Measurements from ENCODE around the gene SMIM24. TPM values are rescaled to one million over a fixed set of nuclear protein-coding genes. Genes with fewer than 3 reads are reported as not detected.

Gene SMIM24
- polyA plus RNA-seq, 4 donors, result 270 to 1,947 (median 1,286) TPM

DNA sequence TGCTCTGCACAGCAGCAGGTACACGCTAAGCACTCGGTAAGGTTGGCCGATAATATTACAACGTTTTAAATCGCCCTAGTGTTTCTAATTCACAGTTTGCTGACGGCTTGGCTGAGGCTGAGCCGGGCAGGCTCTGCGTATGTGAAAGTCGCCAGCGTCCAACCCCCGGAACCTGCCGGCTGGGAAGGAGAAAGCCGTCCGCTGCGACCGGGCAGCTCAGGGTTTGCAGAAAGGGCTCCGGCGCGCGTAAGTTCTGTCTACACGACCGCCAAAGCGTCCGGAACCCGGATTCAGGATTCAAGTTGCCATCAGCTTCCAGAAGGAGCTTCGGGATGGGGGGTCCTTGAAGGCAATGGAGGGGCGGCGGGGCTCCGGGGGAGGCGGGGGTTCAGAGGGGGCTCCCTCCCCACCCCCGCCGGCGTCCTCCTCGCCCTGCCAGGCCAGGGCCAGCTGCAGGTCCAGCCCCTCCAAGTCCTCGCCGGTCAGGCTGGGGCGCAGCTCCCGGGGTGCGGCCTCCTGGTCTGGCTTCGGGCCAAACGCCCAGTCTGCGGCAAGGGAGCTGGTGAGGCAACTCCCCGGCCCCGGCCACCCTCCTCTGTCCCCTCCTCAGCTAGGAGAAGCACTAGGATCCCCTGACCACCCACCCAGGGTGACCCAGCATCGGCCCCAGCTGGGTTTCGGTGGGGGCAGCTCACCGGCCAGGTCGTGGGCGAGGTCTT, 2.3 kb upstream of the SMIM24 start:
- H3K4me3 ChIP-seq (ENCODE audit: low read depth in 1 of 3, low read length in 3 of 3), result peak overlapping the region in 2 of 3 donors; percentile 5 to 75

DNA sequence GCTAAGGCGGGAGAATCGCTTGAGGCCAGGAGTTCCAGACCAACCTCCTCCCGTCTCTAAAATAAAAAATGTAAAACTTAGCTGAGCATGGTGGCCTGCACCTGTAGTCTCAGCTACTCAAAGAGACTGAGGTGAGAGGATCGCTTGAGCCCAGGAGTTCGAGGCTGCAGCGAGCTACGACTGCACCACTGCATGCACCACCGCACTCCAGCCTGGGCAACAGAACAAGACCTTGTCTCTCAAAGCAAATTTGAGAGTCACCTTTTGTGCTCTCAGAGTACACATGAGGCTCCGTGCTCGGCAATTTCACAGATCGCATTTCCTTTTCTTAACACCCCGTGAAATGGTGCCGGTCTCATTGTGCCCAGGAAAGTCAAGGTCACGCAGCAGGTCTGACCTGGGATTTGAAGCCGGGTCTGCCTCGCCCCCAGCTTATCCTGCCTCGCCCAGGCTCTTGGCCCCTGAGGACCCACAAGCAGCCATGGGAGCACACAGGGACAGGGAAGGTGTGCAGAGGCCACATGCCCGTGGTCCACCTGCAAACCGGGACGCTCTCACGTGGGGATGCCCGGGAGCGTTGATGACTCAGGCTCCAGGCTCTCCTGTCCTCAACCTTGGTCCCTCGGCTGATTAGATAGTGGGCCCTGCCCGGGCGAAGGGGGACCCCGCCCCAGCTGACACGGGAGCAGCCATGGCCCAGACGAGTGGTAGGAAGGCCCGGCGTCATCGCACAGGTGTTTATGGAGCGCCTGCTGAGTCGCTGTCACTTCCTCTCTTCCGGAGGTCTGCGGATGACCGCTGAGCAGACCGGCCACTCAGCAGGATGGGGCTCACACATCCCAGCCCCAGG, 1.1 kb upstream of the SMIM24 start:
- Histone ChIP-seq H3K9me3 (ENCODE audit: control insufficient read depth in 2 of 2, insufficient read depth in 1 of 2, low read depth in 1 of 2, low read length in 1 of 2) (peaks cover 0 to 5% of the 10 kb centered on the region in 2 donors), H3K36me3 (ENCODE audit: control insufficient read depth in 3 of 3, insufficient read depth in 2 of 3, low read depth in 1 of 3, low read length in 3 of 3) (peaks cover 0 to 27% (median 0%) of the 10 kb centered on the region in 3 donors), H3K27me3 (ENCODE audit: control insufficient read depth in 3 of 3, insufficient read depth in 3 of 3, low read length in 3 of 3) (peaks cover 0 to 6% (median under 1%) of the 10 kb centered on the region in 3 donors), H3K4me3 (ENCODE audit: low read depth in 1 of 3, low read length in 3 of 3) (peak overlapping the region in 2 of 3 donors; percentile 30 to 75), H3K4me1 (ENCODE audit: control insufficient read depth in 3 of 3, insufficient read depth in 2 of 3, low read depth in 1 of 3, low read length in 2 of 3) (peaks cover 0 to 29% (median 0%) of the 10 kb centered on the region in 3 donors), H3K27ac (ENCODE audit: low read depth in 1 of 3, low read length in 2 of 3) (peak overlapping the region; percentile 78 to 99 (median 96))
- peak; percentile 91 to 99 for DNase-seq
- 38 to 54% (median 48%) methylated on average over 35 to 38 of the region's 38 CpGs for WGBS, 3 donors
- FAIRE-seq, result no peak

More for the DNA sequence above, 2.3 kb upstream of the SMIM24 start:
- DNase-seq (peak in 1 of 2 donors; percentile 84), FAIRE-seq (no peak)
- peaks cover 0 to 29% (median 0%) of the 10 kb centered on the region in 3 donors for H3K4me1 ChIP-seq (ENCODE audit: control insufficient read depth in 3 of 3, insufficient read depth in 2 of 3, low read depth in 1 of 3, low read length in 2 of 3)
- H3K36me3 ChIP-seq (ENCODE audit: control insufficient read depth in 3 of 3, insufficient read depth in 2 of 3, low read depth in 1 of 3, low read length in 3 of 3), result peaks cover 0 to 24% (median 0%) of the 10 kb centered on the region in 3 donors
- peaks cover 0 to 6% (median 0%) of the 10 kb centered on the region in 3 donors for H3K27me3 ChIP-seq (ENCODE audit: control insufficient read depth in 3 of 3, insufficient read depth in 3 of 3, low read length in 3 of 3)
- peak overlapping the region; percentile 68 to 99 (median 96) for H3K27ac ChIP-seq (ENCODE audit: low read depth in 1 of 3, low read length in 2 of 3)
- peaks cover 0 to 7% of the 10 kb centered on the region in 2 donors for H3K9me3 ChIP-seq (ENCODE audit: control insufficient read depth in 2 of 2, insufficient read depth in 1 of 2, low read depth in 1 of 2, low read length in 1 of 2)
- WGBS, 3 donors, result 54 to 73% (median 59%) methylated on average over 41 to 49 of the region's 49 CpGs

DNA sequence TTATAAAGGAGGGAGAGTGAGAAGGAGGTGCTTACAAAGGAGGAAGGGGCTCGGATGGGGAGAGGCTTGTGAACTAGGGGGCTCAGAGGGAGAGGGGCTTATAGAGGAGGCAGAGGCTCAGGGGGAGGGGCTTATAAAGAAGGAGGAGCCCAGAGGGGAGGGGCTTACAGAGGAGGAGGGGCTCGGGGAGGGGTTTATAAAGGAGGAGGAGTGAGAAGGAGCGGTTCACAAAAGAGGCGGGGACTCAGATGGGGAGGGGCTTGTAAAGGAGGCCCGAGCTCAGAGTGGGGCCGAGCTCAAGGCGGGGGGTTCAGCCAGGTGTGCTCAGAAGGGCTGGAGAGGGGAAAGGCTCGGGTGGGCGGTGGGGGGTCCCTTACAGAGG, 500 bp downstream of the SMIM24 start:
- Histone ChIP-seq H3K27ac (ENCODE audit: low read depth in 1 of 3, low read length in 2 of 3) (peak overlapping the region; percentile 60 to 96 (median 81)), H3K4me1 (ENCODE audit: control insufficient read depth in 3 of 3, insufficient read depth in 2 of 3, low read depth in 1 of 3, low read length in 2 of 3) (peaks cover 0 to 34% (median 0%) of the 10 kb centered on the region in 3 donors), H3K27me3 (ENCODE audit: control insufficient read depth in 3 of 3, insufficient read depth in 3 of 3, low read length in 3 of 3) (peaks cover 0 to 6% (median 3%) of the 10 kb centered on the region in 3 donors), H3K36me3 (ENCODE audit: control insufficient read depth in 3 of 3, insufficient read depth in 2 of 3, low read depth in 1 of 3, low read length in 3 of 3) (peaks cover 0 to 41% (median 5%) of the 10 kb centered on the region in 3 donors), H3K9me3 (ENCODE audit: control insufficient read depth in 2 of 2, insufficient read depth in 1 of 2, low read depth in 1 of 2, low read length in 1 of 2) (peaks cover 0 to 5% of the 10 kb centered on the region in 2 donors), H3K4me3 (ENCODE audit: low read depth in 1 of 3, low read length in 3 of 3) (peak overlapping the region in 2 of 3 donors; percentile 66 to 82)
- WGBS, 3 donors, result 7 to 37% (median 22%) methylated on average over 8 to 9 of the region's 9 CpGs
- peak; percentile 88 to 90 for DNase-seq
- no peak for FAIRE-seq

DNA sequence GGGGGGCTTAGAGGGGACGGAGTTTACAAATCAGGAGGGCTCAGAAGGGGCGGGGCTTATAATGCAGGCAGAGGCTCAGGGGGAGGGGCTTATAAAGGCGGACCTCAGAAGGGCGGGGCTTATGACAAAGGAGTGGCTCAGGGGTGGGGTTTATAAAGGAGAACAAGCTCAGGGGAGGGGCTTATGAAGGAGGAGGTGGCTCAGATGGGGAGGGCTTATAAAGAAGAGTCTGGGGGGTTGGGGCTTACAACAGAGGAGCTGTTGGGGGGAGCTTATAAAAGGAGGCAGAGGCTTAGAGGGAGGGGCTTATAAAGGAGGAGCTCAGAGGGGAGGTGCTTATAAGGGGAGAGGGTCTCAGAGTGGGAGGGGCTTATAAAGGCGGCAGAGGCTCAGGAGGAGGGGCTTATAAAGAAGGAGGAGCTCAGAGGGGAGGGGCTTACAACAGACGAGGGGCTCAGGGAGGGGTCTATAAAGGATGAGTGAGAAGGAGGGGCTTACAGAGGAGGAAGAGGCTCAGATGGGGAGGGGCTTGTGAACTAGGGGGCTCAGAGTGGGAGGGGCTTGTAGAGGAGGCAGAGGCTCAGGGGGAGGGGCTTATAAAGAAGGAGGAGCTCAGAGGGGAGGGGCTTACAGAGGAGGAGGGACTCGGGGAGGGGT, 1.0 kb downstream of the SMIM24 start:
- H3K36me3 ChIP-seq (ENCODE audit: control insufficient read depth in 3 of 3, insufficient read depth in 2 of 3, low read depth in 1 of 3, low read length in 3 of 3), result peaks cover 0 to 46% (median 7%) of the 10 kb centered on the region in 3 donors
- H3K9me3 ChIP-seq (ENCODE audit: control insufficient read depth in 2 of 2, insufficient read depth in 1 of 2, low read depth in 1 of 2, low read length in 1 of 2), result peaks cover 0 to 5% of the 10 kb centered on the region in 2 donors
- DNase-seq (peak; percentile 83 to 85), FAIRE-seq (no peak)
- H3K4me1 ChIP-seq (ENCODE audit: control insufficient read depth in 3 of 3, insufficient read depth in 2 of 3, low read depth in 1 of 3, low read length in 2 of 3), result peaks cover 0 to 40% (median 3%) of the 10 kb centered on the region in 3 donors
- WGBS, 3 donors, result 18 to 26% (median 23%) methylated on average over 7 of the region's 7 CpGs
- peak overlapping the region in 2 of 3 donors; percentile 66 to 82 for H3K4me3 ChIP-seq (ENCODE audit: low read depth in 1 of 3, low read length in 3 of 3)
- peaks cover 0 to 6% (median 3%) of the 10 kb centered on the region in 3 donors for H3K27me3 ChIP-seq (ENCODE audit: control insufficient read depth in 3 of 3, insufficient read depth in 3 of 3, low read length in 3 of 3)
- peak overlapping the region in 2 of 3 donors; percentile 81 to 96 for H3K27ac ChIP-seq (ENCODE audit: low read depth in 1 of 3, low read length in 2 of 3)

DNA sequence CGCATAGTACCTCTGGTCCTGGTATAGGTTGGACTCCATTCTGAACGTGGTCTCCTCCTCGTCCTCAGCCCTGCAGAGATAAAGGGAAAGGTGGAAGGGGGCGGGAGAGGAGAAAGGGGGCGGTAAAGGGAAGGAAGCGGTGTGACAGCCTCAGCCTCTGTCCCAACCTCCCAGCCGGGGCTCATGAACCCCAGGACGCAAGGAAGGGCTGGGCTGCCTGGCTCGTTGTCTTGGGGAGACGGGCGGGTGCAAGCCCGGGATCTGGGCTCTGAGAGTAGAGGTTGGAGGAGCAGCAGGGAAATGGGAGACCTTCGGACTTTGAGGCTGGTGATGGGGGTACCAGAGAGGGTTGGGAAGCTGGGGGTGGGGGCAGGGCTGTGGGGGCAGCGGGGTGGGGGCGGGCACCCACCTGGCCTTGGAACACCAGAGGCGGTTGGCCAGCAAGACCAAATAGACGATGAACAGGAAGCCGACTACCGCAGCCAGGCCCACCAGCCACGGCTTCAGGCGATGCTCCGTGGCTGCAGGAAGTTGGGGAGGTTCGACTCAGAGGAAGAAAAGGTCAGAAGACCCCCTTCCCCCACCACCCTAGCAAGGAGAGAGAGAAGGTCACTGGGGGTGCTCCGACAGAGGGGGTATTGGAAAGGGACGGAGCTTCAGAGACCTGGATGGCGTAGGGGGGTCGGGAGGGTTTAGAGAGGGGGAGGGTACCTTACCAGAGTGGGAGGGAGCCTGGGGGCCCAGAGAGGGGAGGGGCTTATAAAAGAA, 1.7 kb downstream of the SMIM24 start:
- Histone ChIP-seq H3K4me3 (ENCODE audit: low read depth in 1 of 3, low read length in 3 of 3) (peak overlapping the region in 2 of 3 donors; percentile 66 to 82), H3K27me3 (ENCODE audit: control insufficient read depth in 3 of 3, insufficient read depth in 3 of 3, low read length in 3 of 3) (peaks cover 0 to 6% (median 3%) of the 10 kb centered on the region in 3 donors)
- FAIRE-seq, result no peak

DNA sequence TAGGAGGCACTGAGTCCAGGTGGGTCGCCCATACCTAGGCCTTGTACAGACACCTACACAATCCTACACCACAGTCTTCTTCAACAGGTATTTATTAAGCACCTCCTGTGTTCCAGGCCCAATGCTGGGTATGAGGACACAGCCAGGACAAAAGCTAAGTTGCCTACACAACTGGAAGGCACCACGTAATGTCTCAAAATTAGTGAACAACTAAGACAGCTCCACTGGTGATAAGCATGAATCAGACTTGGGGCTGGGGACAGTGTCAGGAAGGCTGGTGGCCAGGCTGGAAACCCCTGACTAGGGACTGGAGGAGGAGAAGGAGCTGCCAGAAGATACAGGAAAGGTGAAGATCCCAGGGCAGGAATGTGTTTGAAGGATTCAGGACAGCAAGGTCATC, 2.4 kb downstream of the SMIM24 start:
- Histone ChIP-seq H3K27me3 (ENCODE audit: control insufficient read depth in 3 of 3, insufficient read depth in 3 of 3, low read length in 3 of 3) (peaks cover 0 to 6% (median 3%) of the 10 kb centered on the region in 3 donors), H3K36me3 (ENCODE audit: control insufficient read depth in 3 of 3, insufficient read depth in 2 of 3, low read depth in 1 of 3, low read length in 3 of 3) (peaks cover 0 to 50% (median 7%) of the 10 kb centered on the region in 3 donors), H3K4me3 (ENCODE audit: low read depth in 1 of 3, low read length in 3 of 3) (peak overlapping the region in 1 of 3 donors; percentile 66), H3K4me1 (ENCODE audit: control insufficient read depth in 3 of 3, insufficient read depth in 2 of 3, low read depth in 1 of 3, low read length in 2 of 3) (peaks cover 0 to 51% (median 4%) of the 10 kb centered on the region in 3 donors), H3K9me3 (ENCODE audit: control insufficient read depth in 2 of 2, insufficient read depth in 1 of 2, low read depth in 1 of 2, low read length in 1 of 2) (peaks cover 0 to 5% of the 10 kb centered on the region in 2 donors), H3K27ac (ENCODE audit: low read depth in 1 of 3, low read length in 2 of 3) (peak overlapping the region in 1 of 3 donors; percentile 96)
- DNase-seq (peak in 1 of 2 donors; percentile 19), FAIRE-seq (no peak)
- WGBS, 3 donors, result 82 to 91% (median 91%) methylated on average over 2 of the region's 2 CpGs

More for the DNA sequence above, 1.7 kb downstream of the SMIM24 start:
- peaks cover 0 to 48% (median 7%) of the 10 kb centered on the region in 3 donors for H3K36me3 ChIP-seq (ENCODE audit: control insufficient read depth in 3 of 3, insufficient read depth in 2 of 3, low read depth in 1 of 3, low read length in 3 of 3)
- WGBS, 3 donors, result 17 to 31% (median 21%) methylated on average over 26 to 27 of the region's 27 CpGs
- DNase-seq, result peak in 1 of 2 donors; percentile 59
- peaks cover 0 to 45% (median 4%) of the 10 kb centered on the region in 3 donors for H3K4me1 ChIP-seq (ENCODE audit: control insufficient read depth in 3 of 3, insufficient read depth in 2 of 3, low read depth in 1 of 3, low read length in 2 of 3)
- peak overlapping the region; percentile 33 to 96 (median 59) for H3K27ac ChIP-seq (ENCODE audit: low read depth in 1 of 3, low read length in 2 of 3)
- H3K9me3 ChIP-seq (ENCODE audit: control insufficient read depth in 2 of 2, insufficient read depth in 1 of 2, low read depth in 1 of 2, low read length in 1 of 2), result peaks cover 0 to 5% of the 10 kb centered on the region in 2 donors

DNA sequence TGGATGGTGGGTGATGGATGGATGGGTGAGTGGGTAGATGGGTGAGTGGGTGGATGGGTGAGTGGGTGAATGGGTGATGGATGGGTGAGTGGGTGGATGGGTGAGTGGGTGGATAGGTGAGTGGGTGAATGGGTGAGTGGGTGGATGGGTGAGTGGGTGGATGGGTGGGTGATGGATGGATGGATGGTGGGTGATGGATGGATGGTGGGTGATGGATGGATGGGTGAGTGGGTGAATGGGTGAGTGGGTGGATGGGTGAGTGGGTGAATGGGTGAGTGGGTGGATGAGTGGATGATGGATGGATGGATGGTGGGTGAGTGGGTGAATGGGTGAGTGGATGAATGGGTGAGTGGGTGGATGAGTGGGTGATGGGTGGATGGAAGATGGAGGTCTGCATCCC, 2.8 kb downstream of the SMIM24 start:
- Histone ChIP-seq H3K4me3 (ENCODE audit: low read depth in 1 of 3, low read length in 3 of 3) (no peak overlapping the region), H3K9me3 (ENCODE audit: control insufficient read depth in 2 of 2, insufficient read depth in 1 of 2, low read depth in 1 of 2, low read length in 1 of 2) (peaks cover 0 to 5% of the 10 kb centered on the region in 2 donors), H3K27ac (ENCODE audit: low read depth in 1 of 3, low read length in 2 of 3) (peak overlapping the region in 1 of 3 donors; percentile 96), H3K36me3 (ENCODE audit: control insufficient read depth in 3 of 3, insufficient read depth in 2 of 3, low read depth in 1 of 3, low read length in 3 of 3) (peaks cover 0 to 53% (median 7%) of the 10 kb centered on the region in 3 donors), H3K27me3 (ENCODE audit: control insufficient read depth in 3 of 3, insufficient read depth in 3 of 3, low read length in 3 of 3) (peaks cover 0 to 6% (median 3%) of the 10 kb centered on the region in 3 donors), H3K4me1 (ENCODE audit: control insufficient read depth in 3 of 3, insufficient read depth in 2 of 3, low read depth in 1 of 3, low read length in 2 of 3) (peaks cover 0 to 55% (median 4%) of the 10 kb centered on the region in 3 donors)
- DNase-seq (no peak), FAIRE-seq (no peak)
